NCI-H82 treated with DMSO at 0.1 percent for 48 hours (cell line): ENCODE measurements around the gene ASCL2.

Experiments used
- DNase-seq: peaks from one replicate; lab custom pipeline; 2025; ENCODE audit not compliant: unreplicated experiment; lab: John Stamatoyannopoulos, UW

Gene ASCL2

GRCh38 chr11:2270322-2271076, at the start of gene ASCL2:
Gene ASCL2 (minus strand): TSS chr11:2270588. CDS start chr11:2270332, 256 bp downstream.
- DNase-seq = no peak

GRCh38 chr11:2319791-2320472, 49.5 kb upstream of the ASCL2 start:
- no peak for DNase-seq

- DNase-seq = no peak
Observed at GRCh38 chr11:2318707-2319106, 48.3 kb upstream of the ASCL2 start.

- DNase-seq = no peak
Observed at GRCh38 chr11:2318123-2318522, 47.7 kb upstream of the ASCL2 start.

GRCh38 chr11:2317354-2318050, 47.1 kb upstream of the ASCL2 start:
- no peak for DNase-seq

- no peak for DNase-seq
Observed at GRCh38 chr11:2316963-2317244, 46.5 kb upstream of the ASCL2 start.

GRCh38 chr11:2316169-2316962, 46.0 kb upstream of the ASCL2 start:
- no peak for DNase-seq

- DNase-seq = no peak
Observed at GRCh38 chr11:2315395-2316168, 45.2 kb upstream of the ASCL2 start.

- DNase-seq = no peak
Observed at GRCh38 chr11:2314525-2315394, 44.4 kb upstream of the ASCL2 start.

- no peak for DNase-seq
Observed at GRCh38 chr11:2314136-2314524, 43.7 kb upstream of the ASCL2 start.

GRCh38 chr11:2313051-2313951, 42.9 kb upstream of the ASCL2 start:
- no peak for DNase-seq

- DNase-seq = no peak
Observed at GRCh38 chr11:2312232-2313042, 42.0 kb upstream of the ASCL2 start.

- DNase-seq = no peak
Observed at GRCh38 chr11:2311353-2312133, 41.2 kb upstream of the ASCL2 start.

- no peak for DNase-seq
Observed at GRCh38 chr11:2310786-2311352, 40.5 kb upstream of the ASCL2 start.

GRCh38 chr11:2310073-2310785, 39.8 kb upstream of the ASCL2 start:
- DNase-seq = no peak
